ENCODE data around the gene PACSIN1. TPM values are rescaled to one million over a fixed set of nuclear protein-coding genes. Genes with fewer than 3 reads are reported as not detected.

The PACSIN1 gene
- total RNA-seq, 1 donor from 2014 or later: 0.11 TPM

DNA sequence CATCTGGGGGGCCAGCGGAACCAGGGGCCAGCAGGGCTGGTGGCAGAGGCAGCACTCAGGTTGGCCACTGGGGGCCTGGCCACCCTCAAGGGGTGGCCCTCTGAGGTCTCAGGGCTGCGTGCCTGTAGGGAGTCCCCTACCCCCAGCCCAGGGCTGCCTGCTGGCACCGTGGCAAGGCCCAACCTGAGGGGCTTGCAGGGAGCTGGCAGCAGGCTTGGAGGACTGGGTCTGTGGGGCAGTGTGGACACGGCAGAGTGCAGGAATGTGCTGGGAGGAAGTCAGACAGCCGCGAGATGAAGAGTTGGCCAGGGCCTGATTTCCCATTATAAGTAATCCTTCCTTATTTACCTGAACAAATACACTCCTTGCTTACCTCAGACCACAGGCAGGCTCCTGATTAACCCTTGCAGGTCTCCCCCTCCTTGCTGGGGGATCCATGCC is 90.2 kb downstream of the PACSIN1 start, which contains the start of gene SPDEF:
Gene SPDEF, minus strand, starts transcription at position 299 of the 441 bp plus-strand sequence. CDS start 11,874 bp downstream, outside the sequence.
- Mint-ChIP-seq H3K27me3 (no peaks in the 10 kb centered on the region), H3K9me3 (no peaks in the 10 kb centered on the region), H3K4me3 (no peak within 1 kb of the TSS), H3K4me1 (peaks cover 4% of the 10 kb centered on the region), H3K27ac (no peak within 1 kb of the TSS), H3K36me3 (ENCODE audit: low read depth) (no peaks in the 10 kb centered on the region)
- TF ChIP-seq, protein P1, sequence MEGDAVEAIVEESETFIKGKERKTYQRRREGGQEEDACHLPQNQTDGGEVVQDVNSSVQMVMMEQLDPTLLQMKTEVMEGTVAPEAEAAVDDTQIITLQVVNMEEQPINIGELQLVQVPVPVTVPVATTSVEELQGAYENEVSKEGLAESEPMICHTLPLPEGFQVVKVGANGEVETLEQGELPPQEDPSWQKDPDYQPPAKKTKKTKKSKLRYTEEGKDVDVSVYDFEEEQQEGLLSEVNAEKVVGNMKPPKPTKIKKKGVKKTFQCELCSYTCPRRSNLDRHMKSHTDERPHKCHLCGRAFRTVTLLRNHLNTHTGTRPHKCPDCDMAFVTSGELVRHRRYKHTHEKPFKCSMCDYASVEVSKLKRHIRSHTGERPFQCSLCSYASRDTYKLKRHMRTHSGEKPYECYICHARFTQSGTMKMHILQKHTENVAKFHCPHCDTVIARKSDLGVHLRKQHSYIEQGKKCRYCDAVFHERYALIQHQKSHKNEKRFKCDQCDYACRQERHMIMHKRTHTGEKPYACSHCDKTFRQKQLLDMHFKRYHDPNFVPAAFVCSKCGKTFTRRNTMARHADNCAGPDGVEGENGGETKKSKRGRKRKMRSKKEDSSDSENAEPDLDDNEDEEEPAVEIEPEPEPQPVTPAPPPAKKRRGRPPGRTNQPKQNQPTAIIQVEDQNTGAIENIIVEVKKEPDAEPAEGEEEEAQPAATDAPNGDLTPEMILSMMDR (IDR thresholded peaks at IDR 0.05): no peak
- POLR2A ChIA-PET: interaction anchor here (0.9 kb wide), 1 partner anchor 119 kb away, joined by 3 read pairs; no protein-coding TSS in a partner anchor
- DNase-seq: no peak
- ATAC-seq (ENCODE audit: low read depth): no peak
- CTCF ChIA-PET: no interaction called here
- intact Hi-C loops (cut with micrococcal nuclease): no loop called here

DNA sequence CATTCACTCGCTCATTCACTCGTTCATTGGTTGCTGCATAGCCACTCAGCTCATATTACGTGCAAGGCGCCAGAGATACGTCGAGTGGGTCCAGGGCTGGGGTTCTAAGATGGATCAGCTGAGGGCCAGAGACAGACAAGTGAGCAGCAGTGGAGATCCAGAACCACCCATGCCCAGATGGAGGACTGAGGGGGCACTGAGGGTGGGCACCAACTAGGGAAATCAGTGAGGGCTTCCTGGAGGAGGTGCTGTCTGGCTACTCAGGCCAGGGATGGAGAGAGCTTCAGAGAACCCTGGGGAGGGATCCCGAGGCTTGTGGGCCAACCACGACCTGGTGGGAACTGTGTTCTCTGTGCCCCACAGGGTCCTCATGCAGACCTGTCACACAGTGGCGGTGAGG is 90.6 kb downstream of the PACSIN1 start:
- Mint-ChIP-seq H3K36me3 (ENCODE audit: low read depth) (no peaks in the 10 kb centered on the region), H3K9me3 (no peaks in the 10 kb centered on the region), H3K27ac (no peak overlapping the region), H3K27me3 (no peaks in the 10 kb centered on the region), H3K4me3 (no peak overlapping the region), H3K4me1 (peaks cover 4% of the 10 kb centered on the region)
- DNase-seq (no peak), ATAC-seq (ENCODE audit: low read depth) (no peak)
- TF ChIP-seq, protein P1 (IDR thresholded peaks at IDR 0.05): no peak
- ChIA-PET CTCF (no interaction called here), POLR2A (no interaction called here)
- intact Hi-C loops (cut with micrococcal nuclease): no loop called here

- DNase-seq (no peak), ATAC-seq (ENCODE audit: low read depth) (no peak)
- ChIA-PET POLR2A (no interaction called here), CTCF (no interaction called here)
- no peaks in the 10 kb centered on the region for H3K36me3 Mint-ChIP-seq (ENCODE audit: low read depth)
- no peak overlapping the region for H3K4me3 Mint-ChIP-seq
- H3K4me1 Mint-ChIP-seq: peaks cover 4% of the 10 kb centered on the region
- TF ChIP-seq, protein P1 (IDR thresholded peaks at IDR 0.05): no peak
- H3K9me3 Mint-ChIP-seq: no peaks in the 10 kb centered on the region
- H3K27ac Mint-ChIP-seq: no peak overlapping the region
- intact Hi-C loops (cut with micrococcal nuclease): no loop called here
- H3K27me3 Mint-ChIP-seq: no peaks in the 10 kb centered on the region
Measured at GRCh38 chr6:34557228-34557627, 91.4 kb downstream of the PACSIN1 start.

DNA sequence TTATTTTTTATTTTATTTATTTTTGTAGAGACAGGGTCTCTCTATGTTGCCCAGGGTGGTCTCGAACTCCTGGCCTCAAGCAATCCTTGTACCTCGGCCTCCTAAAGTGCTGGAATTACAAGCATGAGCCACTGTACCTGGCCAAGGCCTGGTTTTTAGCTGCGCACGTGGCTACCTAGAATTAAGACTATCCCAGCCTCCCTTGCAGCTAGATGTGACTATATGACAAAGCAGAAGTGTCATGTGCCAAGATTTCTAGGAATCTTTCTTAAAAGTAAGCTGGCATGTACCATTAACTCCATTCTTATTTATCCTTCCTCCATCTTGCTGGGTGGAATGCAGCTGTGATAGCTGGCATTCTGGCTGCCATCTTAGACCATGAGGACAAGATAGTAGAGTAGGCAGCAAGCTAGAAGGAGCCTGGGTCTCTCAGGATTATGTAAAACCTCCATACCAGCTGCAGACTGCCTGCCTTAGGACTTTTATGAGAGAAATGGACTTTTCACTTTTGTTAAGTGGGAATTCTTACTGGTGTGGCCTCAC is 92.4 kb downstream of the PACSIN1 start:
- ATAC-seq (ENCODE audit: low read depth) (no peak), DNase-seq (no peak)
- Mint-ChIP-seq H3K9me3 (no peaks in the 10 kb centered on the region), H3K4me1 (peaks cover 4% of the 10 kb centered on the region), H3K27ac (no peak overlapping the region), H3K27me3 (no peaks in the 10 kb centered on the region), H3K4me3 (no peak overlapping the region), H3K36me3 (ENCODE audit: low read depth) (no peaks in the 10 kb centered on the region)
- intact Hi-C loops (cut with micrococcal nuclease): no loop called here
- POLR2A ChIA-PET: no interaction called here
- TF ChIP-seq, protein P1 (IDR thresholded peaks at IDR 0.05): no peak
- CTCF ChIA-PET: no interaction called here

DNA sequence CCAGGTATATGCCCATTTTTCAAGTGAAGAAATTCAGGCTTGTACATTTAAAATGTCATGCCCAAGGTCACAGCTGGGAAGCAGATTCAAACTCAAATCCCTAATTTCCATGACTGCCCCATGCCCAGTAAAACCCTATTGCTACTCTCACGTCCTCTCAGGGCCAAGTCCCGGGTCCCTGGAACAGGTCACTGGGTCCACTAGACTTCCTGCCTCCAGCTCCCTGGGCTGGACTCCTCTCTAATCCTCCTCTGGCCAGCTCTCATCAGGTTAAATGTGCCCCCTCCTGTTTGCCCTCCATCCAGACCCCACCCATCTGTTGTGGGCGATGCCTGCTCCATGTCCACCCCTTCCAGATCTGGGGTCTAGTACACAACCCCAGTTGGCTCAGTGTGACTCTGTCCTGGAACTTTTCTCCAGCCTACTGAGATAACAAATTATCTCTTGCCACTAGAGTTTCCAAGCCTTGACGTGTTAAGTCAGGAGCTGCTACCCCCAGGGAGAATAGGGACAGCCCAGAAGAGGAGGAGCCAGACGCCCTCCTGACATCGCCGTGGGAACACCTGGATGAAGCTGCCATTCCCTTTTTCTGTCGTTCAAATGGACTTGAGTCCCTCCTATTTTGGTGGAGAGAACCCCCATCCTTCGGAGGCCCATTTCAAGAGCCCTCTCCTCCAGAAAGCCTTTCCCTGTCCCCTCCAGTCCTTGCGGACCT is 93.9 kb downstream of the PACSIN1 start:
- ChIA-PET POLR2A (no interaction called here), CTCF (no interaction called here)
- DNase-seq (no peak), ATAC-seq (ENCODE audit: low read depth) (no peak)
- Mint-ChIP-seq H3K27me3 (peaks cover 2% of the 10 kb centered on the region), H3K27ac (no peak overlapping the region), H3K9me3 (no peaks in the 10 kb centered on the region), H3K4me3 (no peak overlapping the region), H3K36me3 (ENCODE audit: low read depth) (no peaks in the 10 kb centered on the region), H3K4me1 (no peaks in the 10 kb centered on the region)
- TF ChIP-seq, protein P1 (IDR thresholded peaks at IDR 0.05): no peak
- intact Hi-C loops (cut with micrococcal nuclease): no loop called here
